Transverse colon (tissue), 4 donors: ENCODE results near the gene NFATC4. TPM values are rescaled to one million over a fixed set of nuclear protein-coding genes. Genes with fewer than 3 reads are reported as not detected.

Source experiments
- DNase-seq: peaks from one replicate; pipeline ENCODE4 v3.0.0-alpha.2; 2019
- H3K27ac ChIP-seq, 4 donors: fragments of 200-600 bp; sonication (generic); 2 replicates each; pipeline ENCODE4 v1.5.1; 2016 to 2018; ENCODE audit warnings: inconsistent platforms in 4 of 4
- H3K27me3 ChIP-seq: fragments of 200-600 bp; sonication (generic); 2 replicates; pipeline ENCODE4 v1.5.1; 2017; ENCODE audit warnings: inconsistent platforms
- H3K36me3 ChIP-seq, 4 donors: fragments of 200-600 bp; sonication (generic); 2 replicates each; pipeline ENCODE4 v1.5.1; 2017 to 2019; ENCODE audit warnings: inconsistent platforms in 4 of 4
- H3K4me1 ChIP-seq, 4 donors: fragments of 200-600 bp; sonication (generic); 2 replicates each; pipeline ENCODE4 v1.5.1; 2017 to 2020; ENCODE audit warnings: inconsistent platforms in 4 of 4
- H3K4me3 ChIP-seq, 4 donors: fragments of 200-600 bp; sonication (generic); 1 replicate in 1 of 4; 2 replicates in 3 of 4; pipeline versions ENCODE4 v1.5.1 to v1.6.1; 2017 to 2019; ENCODE audit warnings: inconsistent platforms in 4 of 4
- H3K9me3 ChIP-seq, 2 donors: fragments of 200-600 bp; sonication (generic); 2 replicates each; pipeline ENCODE4 v1.5.1; 2017 to 2019; ENCODE audit warnings: inconsistent platforms in 2 of 2
- EP300 ChIP-seq: sonication (generic); formaldehyde crosslinking; IDR thresholded peaks from one replicate; pipeline ENCODE4 v1.6.1; 2017; ENCODE audit warnings: antibody characterized with exemption, low read depth
- POLR2A ChIP-seq: fragments of 450-650 bp; IDR thresholded peaks from one replicate; pipeline ENCODE4 v1.6.1; 2016; ENCODE audit warnings: antibody characterized with exemption, mild to moderate bottlenecking, moderate library complexity
- POLR2AphosphoS5 ChIP-seq, 3 donors: sonication (generic); formaldehyde crosslinking; IDR thresholded peaks; one replicate each; pipeline ENCODE4 v1.6.1; 2016; ENCODE audit warnings: antibody characterized with exemption in 3 of 3
- WGBS, 2 donors: methylation state at CpG; one replicate each; pipeline ENCODE4 v1.1.5; 2018; ENCODE audit warnings: low coverage in 1 of 2; 5-methylcytosine and 5-hydroxymethylcytosine counted together
- in situ Hi-C, 4 donors: fragments of 200-750 bp; cut with MboI; loops; one replicate each; pipeline versions ENCODE4 v1.15.0 to v1.15.1; 2017; ENCODE audit warnings: low sequenced_read_pairs in 3 of 4, low pct_ligation_motif_present in 1 of 4, low pct_unique_long_range_greater_than_20kb in 1 of 4
- intact Hi-C: fragments of 100-400 bp; cut with DNase I; formaldehyde crosslinking; loops from one replicate; pipeline ENCODE4 v1.15.1; 2023; ENCODE audit warnings: low total_unique reads
- total RNA-seq, 4 donors: library from RNA; depleted of rRNA; stranded (reverse); fragments of >200 nt; gene quantifications; one replicate each; pipeline ENCODE4 v1.1.0, GENCODE V29; 2016
- TF ChIP-seq, protein P1 (sequence below), 5 experiments: fragments of 200-600 bp in 3 of 5; fragments of 450-650 bp in 2 of 5; sonication (generic) in 3 of 5; IDR thresholded peaks; 1 replicate in 2 of 5; 2 replicates in 3 of 5; pipeline ENCODE4 v1.5.1; 2016 to 2017; ENCODE audit warnings: antibody characterized with exemption in 5 of 5, inconsistent platforms in 3 of 5, mild to moderate bottlenecking in 2 of 5, moderate library complexity in 1 of 5

The NFATC4 gene
- total RNA-seq, 4 donors from 2014 or later = 13.4 to 58.0 (median 20.9) TPM

DNA sequence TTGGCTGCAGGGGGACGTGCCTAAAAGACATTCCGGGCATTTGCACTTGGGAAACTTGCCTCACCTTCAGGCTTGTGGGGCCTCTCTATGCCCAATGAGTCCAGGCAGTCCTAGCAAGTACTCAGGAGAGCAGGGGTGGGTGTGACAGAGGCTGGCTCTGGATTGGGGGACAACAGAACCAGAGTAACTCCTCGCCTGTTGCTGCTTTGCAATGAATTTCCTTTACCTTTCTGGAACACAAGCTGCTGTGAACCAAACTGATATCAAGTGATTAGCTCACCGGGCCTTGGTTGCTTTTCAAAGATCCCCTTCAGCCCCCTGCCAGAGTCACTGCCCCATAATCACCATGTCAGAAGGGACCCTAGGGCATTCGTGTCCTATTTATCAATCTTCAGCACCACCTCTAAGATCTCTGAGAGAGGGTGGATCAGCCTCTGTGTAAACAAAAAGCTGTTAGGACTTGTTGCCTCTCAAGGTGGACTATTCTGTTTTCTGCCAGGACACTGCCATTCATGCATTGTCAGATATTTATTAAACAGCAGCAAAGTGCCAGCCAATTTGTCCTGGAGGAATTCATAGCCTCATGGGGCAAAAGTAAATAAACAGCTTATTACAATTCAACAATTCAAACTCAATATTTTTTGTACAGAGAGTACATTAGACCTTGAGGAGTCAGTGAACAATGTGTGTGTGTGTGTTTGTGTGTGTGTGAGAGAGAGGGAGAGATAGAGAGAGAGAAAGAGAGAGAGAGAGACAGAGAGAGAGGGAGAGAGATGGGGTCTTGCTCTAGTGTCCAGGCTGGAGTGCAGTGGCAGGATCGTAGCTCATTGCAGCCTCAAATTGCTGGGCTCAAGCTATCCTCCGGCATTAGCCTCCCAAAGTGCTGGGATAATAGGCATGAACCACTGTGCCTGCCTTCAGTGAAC lies 11.3 kb downstream of the NFATC4 start:
- Histone ChIP-seq H3K4me1 (peaks cover 0 to 7% (median 0%) of the 10 kb centered on the region in 4 donors), H3K4me3 (no peak overlapping the region), H3K27me3 (no peaks in the 10 kb centered on the region), H3K27ac (no peak overlapping the region), H3K36me3 (no peaks in the 10 kb centered on the region), H3K9me3 (no peaks in the 10 kb centered on the region)
- intact Hi-C loops = no loop called here
- 80 to 81% methylated on average over 1 to 7 of the region's 7 CpGs for whole genome bisulfite sequencing, 2 donors
- DNase-seq = no peak
- in situ Hi-C loops = no loop called here
- TF ChIP-seq POLR2AphosphoS5 (IDR thresholded peaks at IDR 0.05) (no peak), POLR2A (no peak), EP300 (no peak)
- TF ChIP-seq, protein P1, sequence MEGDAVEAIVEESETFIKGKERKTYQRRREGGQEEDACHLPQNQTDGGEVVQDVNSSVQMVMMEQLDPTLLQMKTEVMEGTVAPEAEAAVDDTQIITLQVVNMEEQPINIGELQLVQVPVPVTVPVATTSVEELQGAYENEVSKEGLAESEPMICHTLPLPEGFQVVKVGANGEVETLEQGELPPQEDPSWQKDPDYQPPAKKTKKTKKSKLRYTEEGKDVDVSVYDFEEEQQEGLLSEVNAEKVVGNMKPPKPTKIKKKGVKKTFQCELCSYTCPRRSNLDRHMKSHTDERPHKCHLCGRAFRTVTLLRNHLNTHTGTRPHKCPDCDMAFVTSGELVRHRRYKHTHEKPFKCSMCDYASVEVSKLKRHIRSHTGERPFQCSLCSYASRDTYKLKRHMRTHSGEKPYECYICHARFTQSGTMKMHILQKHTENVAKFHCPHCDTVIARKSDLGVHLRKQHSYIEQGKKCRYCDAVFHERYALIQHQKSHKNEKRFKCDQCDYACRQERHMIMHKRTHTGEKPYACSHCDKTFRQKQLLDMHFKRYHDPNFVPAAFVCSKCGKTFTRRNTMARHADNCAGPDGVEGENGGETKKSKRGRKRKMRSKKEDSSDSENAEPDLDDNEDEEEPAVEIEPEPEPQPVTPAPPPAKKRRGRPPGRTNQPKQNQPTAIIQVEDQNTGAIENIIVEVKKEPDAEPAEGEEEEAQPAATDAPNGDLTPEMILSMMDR (IDR thresholded peaks at IDR 0.05) = no peak

DNA sequence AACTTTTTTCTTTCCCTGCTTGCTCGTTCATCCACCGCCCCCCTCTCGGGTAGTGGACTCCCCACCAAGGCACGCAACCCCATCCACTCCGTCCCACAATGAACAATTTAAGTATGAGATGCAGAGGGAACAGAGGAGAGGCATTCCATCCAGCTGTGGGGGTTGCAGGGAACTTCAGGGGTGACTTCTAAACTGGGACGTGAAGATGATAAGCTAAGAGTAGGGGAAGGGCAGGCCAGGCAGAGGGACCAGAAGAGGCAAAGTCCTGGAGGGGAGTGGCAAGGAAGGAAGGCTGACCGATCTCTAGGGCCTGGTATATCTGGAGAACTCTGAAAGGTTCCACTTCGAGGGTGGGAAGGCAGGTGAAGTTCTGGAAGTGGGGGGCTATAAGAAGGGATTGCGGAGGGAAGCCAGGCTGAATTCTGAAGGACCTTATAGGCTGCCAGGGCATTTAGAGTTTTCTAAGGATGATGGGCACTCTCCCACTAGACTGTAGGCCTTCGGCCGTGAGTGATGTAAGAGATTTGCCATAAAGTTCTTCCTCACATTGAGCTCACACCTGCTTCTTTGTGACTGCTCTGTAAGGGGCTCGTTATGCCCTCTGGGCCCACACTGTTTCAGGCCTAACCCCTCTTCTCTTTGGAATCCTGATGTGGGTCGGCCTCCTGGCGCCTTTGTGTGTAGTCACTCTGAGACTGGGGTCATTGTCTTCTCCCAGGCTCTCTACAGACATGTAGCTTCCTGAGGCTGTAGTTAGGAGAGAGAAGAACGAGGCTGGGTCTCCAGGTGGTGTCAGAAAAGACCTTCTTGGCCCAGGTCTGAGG lies 12.1 kb downstream of the NFATC4 start:
- Histone ChIP-seq H3K27ac (no peak overlapping the region), H3K9me3 (no peaks in the 10 kb centered on the region), H3K4me3 (no peak overlapping the region), H3K36me3 (no peaks in the 10 kb centered on the region), H3K4me1 (peaks cover 0 to 7% (median 0%) of the 10 kb centered on the region in 4 donors), H3K27me3 (no peaks in the 10 kb centered on the region)
- in situ Hi-C loops (no loop called here), intact Hi-C loops (no loop called here)
- DNase-seq = no peak
- 47 to 77% methylated on average over 3 to 15 of the region's 15 CpGs for WGBS, 2 donors
- TF ChIP-seq POLR2A (no peak), POLR2AphosphoS5 (IDR thresholded peaks at IDR 0.05) (no peak), EP300 (no peak)
- TF ChIP-seq, protein P1 (IDR thresholded peaks at IDR 0.05) = no peak

DNA sequence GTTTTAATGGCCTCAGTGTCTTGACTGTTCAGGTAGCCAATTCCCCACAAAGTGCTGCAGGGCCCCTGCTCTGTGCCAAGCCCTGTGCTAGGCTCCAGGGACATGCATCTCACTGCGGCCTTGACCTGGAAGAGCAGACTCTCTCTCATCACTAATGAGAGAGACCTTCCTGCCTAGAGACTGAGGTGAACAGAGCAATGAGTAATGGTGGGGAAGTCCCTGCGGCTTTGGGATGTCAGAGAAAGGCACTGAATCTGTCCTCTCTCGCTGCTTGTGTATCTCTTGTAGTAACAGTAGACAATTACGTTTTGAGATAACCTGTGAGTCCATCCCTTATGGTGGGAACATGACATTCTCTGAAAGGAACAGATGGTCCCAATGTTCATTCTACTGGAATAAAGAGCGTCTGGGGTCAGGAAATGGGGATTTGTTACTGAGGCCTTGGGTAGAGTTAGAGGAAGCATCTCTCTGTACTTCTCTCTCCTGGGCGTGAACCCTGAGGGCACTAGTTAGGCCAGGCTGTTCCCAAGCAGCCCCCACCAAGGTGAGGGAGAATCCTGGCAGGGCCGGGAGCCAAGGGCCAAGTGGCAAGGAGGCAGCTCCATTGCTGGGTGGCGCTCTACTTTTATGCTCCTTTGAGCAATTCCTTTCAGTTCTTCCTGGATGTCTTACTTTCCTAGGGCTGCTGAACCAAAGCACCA lies 13.5 kb downstream of the NFATC4 start:
- intact Hi-C loops = no loop called here
- TF ChIP-seq EP300 = no peak
- TF ChIP-seq, protein P1 (IDR thresholded peaks at IDR 0.05) = no peak
- no peak for TF ChIP-seq POLR2A
- no peak overlapping the region for H3K4me3 ChIP-seq
- peaks cover 0 to 7% (median 0%) of the 10 kb centered on the region in 4 donors for H3K4me1 ChIP-seq
- WGBS, 2 donors = 76 to 78% methylated on average over 4 to 8 of the region's 8 CpGs
- no peaks in the 10 kb centered on the region for H3K27me3 ChIP-seq
- H3K27ac ChIP-seq = no peak overlapping the region
- no peak for DNase-seq
- in situ Hi-C loops = no loop called here
- no peaks in the 10 kb centered on the region for H3K9me3 ChIP-seq
- no peaks in the 10 kb centered on the region for H3K36me3 ChIP-seq

DNA sequence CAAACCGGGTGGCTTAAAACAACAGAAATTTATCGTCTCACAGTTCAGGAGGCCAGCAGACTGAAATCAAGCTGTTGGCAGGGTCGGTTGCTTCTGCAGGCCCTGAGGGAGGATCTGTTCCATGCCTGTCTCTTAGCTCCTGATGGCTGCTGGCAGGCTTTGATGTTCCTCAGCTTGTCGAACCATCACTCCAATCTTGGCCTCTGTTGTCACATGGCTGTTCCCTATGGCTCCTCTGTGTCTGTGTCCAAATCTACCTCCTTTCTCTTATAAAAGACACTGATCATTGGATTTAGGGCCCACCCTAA lies 14.0 kb downstream of the NFATC4 start:
- H3K4me1 ChIP-seq = peaks cover 0 to 7% (median 0%) of the 10 kb centered on the region in 4 donors
- H3K36me3 ChIP-seq = no peaks in the 10 kb centered on the region
- H3K27ac ChIP-seq = no peak overlapping the region
- DNase-seq = no peak
- H3K27me3 ChIP-seq = no peaks in the 10 kb centered on the region
- WGBS, 2 donors = 80 to 90% methylated on average over 2 to 4 of the region's 4 CpGs
- TF ChIP-seq POLR2A (no peak), EP300 (no peak), POLR2AphosphoS5 (IDR thresholded peaks at IDR 0.05) (no peak)
- TF ChIP-seq, protein P1 (IDR thresholded peaks at IDR 0.05) = no peak
- intact Hi-C loops (no loop called here), in situ Hi-C loops (no loop called here)
- no peaks in the 10 kb centered on the region for H3K9me3 ChIP-seq
- H3K4me3 ChIP-seq = no peak overlapping the region
